PC-3 (cell line): ENCODE results near the gene ZDHHC24. TPM values are rescaled to one million over a fixed set of nuclear protein-coding genes. Genes with fewer than 3 reads are reported as not detected.

Experiments used
- ATAC-seq: fragments of 200-7000 bp; cut with Tn5 transposase; 2 replicates; pipeline ENCODE4 v1.9.1; 2020; ENCODE audit warnings: mild to moderate bottlenecking, moderate library complexity
- BruUV-seq: library from RNA; stranded (reverse); fragments of 400-500 nt; replicated peaks from 2 replicates; lab custom pipeline; 2021; lab: Mats Ljungman, UMichigan
- CTCF ChIA-PET: fragments of 300-600 bp; sonication (Branson Sonifier 250); formaldehyde crosslinking; loops from one replicate; lab custom pipeline; 2022; ENCODE audit warnings: antibody characterized with exemption; lab: Charles Lee
- POLR2A ChIA-PET: fragments of 300-600 bp; sonication (Branson Sonifier 250); formaldehyde crosslinking; loops from one replicate; lab custom pipeline; 2022; ENCODE audit warnings: antibody characterized with exemption; ENCODE audit not compliant: unreplicated experiment; lab: Charles Lee
- DNase-seq: peaks from one replicate; pipeline ENCODE4 v3.0.0-alpha.2; 2015
- H2AFZ ChIP-seq: fragments of 300-600 bp; sonication (generic); 2 replicates; pipeline ENCODE4 v1.6.0; 2016; ENCODE audit warnings: antibody characterized with exemption, low read length
- H3F3A ChIP-seq: fragments of 300-600 bp; sonication (generic); one replicate; pipeline ENCODE4 v1.6.0; 2017; ENCODE audit warnings: antibody characterized with exemption, low read length, control low read depth, mild to moderate bottlenecking; ENCODE audit not compliant: unreplicated experiment
- H3K27ac ChIP-seq: fragments of 300-600 bp; sonication (generic); 2 replicates; pipeline ENCODE4 v1.5.1; 2016; ENCODE audit warnings: mild to moderate bottlenecking, low read length
- H3K27me3 ChIP-seq: fragments of 300-600 bp; sonication (generic); 2 replicates; pipeline ENCODE4 v1.6.1; 2016; ENCODE audit warnings: low read length, mixed read lengths
- H3K36me3 ChIP-seq: fragments of 300-600 bp; sonication (generic); 2 replicates; pipeline ENCODE4 v1.6.1; 2016; ENCODE audit warnings: low read depth, mixed run types, low read length, mixed read lengths
- H3K4me1 ChIP-seq: fragments of 300-600 bp; sonication (generic); 2 replicates; pipeline ENCODE4 v1.5.1; 2016; ENCODE audit warnings: low read length; ENCODE audit not compliant: insufficient read depth
- H3K4me2 ChIP-seq: fragments of 300-600 bp; sonication (generic); 2 replicates; pipeline ENCODE4 v1.6.0; 2016; ENCODE audit warnings: low read length
- H3K4me3 ChIP-seq: fragments of 300-600 bp; sonication (generic); 2 replicates; pipeline ENCODE4 v1.5.1; 2016; ENCODE audit warnings: mild to moderate bottlenecking, low read length, mixed read lengths
- H3K79me2 ChIP-seq: fragments of 300-600 bp; sonication (generic); 2 replicates; pipeline ENCODE4 v1.6.1; 2017; ENCODE audit warnings: low read length, mixed read lengths
- H3K9ac ChIP-seq: fragments of 300-600 bp; sonication (generic); 2 replicates; pipeline ENCODE4 v1.6.0; 2016; ENCODE audit warnings: mild to moderate bottlenecking, low read length
- H3K9me2 ChIP-seq: fragments of 300-600 bp; sonication (generic); replicated peaks from 2 replicates; pipeline ENCODE4 v1.6.1; 2016; ENCODE audit warnings: mixed run types, low read length, mixed read lengths
- H3K9me3 ChIP-seq: fragments of 300-600 bp; sonication (generic); 2 replicates; pipeline ENCODE4 v1.6.1; 2016; ENCODE audit warnings: low read length, mixed read lengths
- H4K20me1 ChIP-seq: fragments of 300-600 bp; sonication (generic); 2 replicates; pipeline ENCODE4 v1.6.1; 2016; ENCODE audit warnings: low read length, mixed read lengths
- EZH2 ChIP-seq: fragments of 300-600 bp; sonication (generic); IDR thresholded peaks from one replicate; pipeline ENCODE4 v1.6.1; 2017; ENCODE audit warnings: antibody characterized with exemption, mild to moderate bottlenecking, low read length; ENCODE audit not compliant: unreplicated experiment
- EZH2phosphoT487 ChIP-seq: fragments of 300-600 bp; sonication (generic); IDR thresholded peaks from 2 replicates; pipeline ENCODE4 v1.6.1; 2018; ENCODE audit warnings: mild to moderate bottlenecking, antibody characterized with exemption, low read length, borderline replicate concordance
- intact Hi-C: fragments of 100-400 bp; cut with micrococcal nuclease; formaldehyde crosslinking; loops from 2 replicates; pipeline ENCODE4 v1.9.0; 2023
- total RNA-seq: library from RNA; depleted of rRNA; stranded (reverse); fragments of >200 nt; gene quantifications from 2 replicates; pipeline ENCODE4 v1.2.3, GENCODE V29; 2014
- TF ChIP-seq, protein P1 (sequence below): fragments of 300-600 bp; sonication (generic); conservative IDR thresholded peaks from 2 replicates; pipeline ENCODE4 v1.5.1; 2017; ENCODE audit warnings: antibody characterized with exemption, low read depth, mild to moderate bottlenecking, low read length

Gene ZDHHC24
- total RNA-seq, 1 experiment from 2014 or later = 15.1 TPM

GRCh38 chr11:66493130-66493529 lies 52.7 kb downstream of the ZDHHC24 start:
- H3K4me1 ChIP-seq = no peaks in the 10 kb centered on the region
- ATAC-seq = no peak
- H3K27me3 ChIP-seq = no peaks in the 10 kb centered on the region
- peaks cover 40% of the 10 kb centered on the region for H3K36me3 ChIP-seq
- H3F3A ChIP-seq = no peaks in the 10 kb centered on the region
- no peak for DNase-seq
- no peaks in the 10 kb centered on the region for H3K9me2 ChIP-seq
- BruUV-seq = no TSS peak
- ChIA-PET CTCF (interaction anchor here (0.5 kb wide), 1 partner anchor 107 kb away, joined by 4 read pairs; no protein-coding TSS in a partner anchor), POLR2A (no interaction called here)
- H3K79me2 ChIP-seq = no peaks in the 10 kb centered on the region
- no peaks in the 10 kb centered on the region for H4K20me1 ChIP-seq
- H3K4me2 ChIP-seq = no peak overlapping the region
- TF ChIP-seq, protein P1, sequence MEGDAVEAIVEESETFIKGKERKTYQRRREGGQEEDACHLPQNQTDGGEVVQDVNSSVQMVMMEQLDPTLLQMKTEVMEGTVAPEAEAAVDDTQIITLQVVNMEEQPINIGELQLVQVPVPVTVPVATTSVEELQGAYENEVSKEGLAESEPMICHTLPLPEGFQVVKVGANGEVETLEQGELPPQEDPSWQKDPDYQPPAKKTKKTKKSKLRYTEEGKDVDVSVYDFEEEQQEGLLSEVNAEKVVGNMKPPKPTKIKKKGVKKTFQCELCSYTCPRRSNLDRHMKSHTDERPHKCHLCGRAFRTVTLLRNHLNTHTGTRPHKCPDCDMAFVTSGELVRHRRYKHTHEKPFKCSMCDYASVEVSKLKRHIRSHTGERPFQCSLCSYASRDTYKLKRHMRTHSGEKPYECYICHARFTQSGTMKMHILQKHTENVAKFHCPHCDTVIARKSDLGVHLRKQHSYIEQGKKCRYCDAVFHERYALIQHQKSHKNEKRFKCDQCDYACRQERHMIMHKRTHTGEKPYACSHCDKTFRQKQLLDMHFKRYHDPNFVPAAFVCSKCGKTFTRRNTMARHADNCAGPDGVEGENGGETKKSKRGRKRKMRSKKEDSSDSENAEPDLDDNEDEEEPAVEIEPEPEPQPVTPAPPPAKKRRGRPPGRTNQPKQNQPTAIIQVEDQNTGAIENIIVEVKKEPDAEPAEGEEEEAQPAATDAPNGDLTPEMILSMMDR = no peak
- TF ChIP-seq EZH2 (no peak), EZH2phosphoT487 (no peak)
- no peak overlapping the region for H3K4me3 ChIP-seq
- H3K9ac ChIP-seq = no peak overlapping the region
- intact Hi-C loops = no loop called here
- H2AFZ ChIP-seq = no peak overlapping the region
- no peaks in the 10 kb centered on the region for H3K9me3 ChIP-seq
- H3K27ac ChIP-seq = no peak overlapping the region

- H3K9ac ChIP-seq = no peak overlapping the region
- no peak for ATAC-seq
- intact Hi-C loops = no loop called here
- H3K27me3 ChIP-seq = no peaks in the 10 kb centered on the region
- POLR2A ChIA-PET = no interaction called here
- no peak overlapping the region for H3K27ac ChIP-seq
- no peaks in the 10 kb centered on the region for H4K20me1 ChIP-seq
- H3K9me3 ChIP-seq = no peaks in the 10 kb centered on the region
- H3F3A ChIP-seq = no peaks in the 10 kb centered on the region
- no peak overlapping the region for H2AFZ ChIP-seq
- H3K36me3 ChIP-seq = peaks cover 42% of the 10 kb centered on the region
- H3K79me2 ChIP-seq = no peaks in the 10 kb centered on the region
- CTCF ChIA-PET = interaction anchor here (0.7 kb wide), 1 partner anchor 128 kb away, joined by 3 read pairs; no protein-coding TSS in a partner anchor
- BruUV-seq = no TSS peak
- no peak overlapping the region for H3K4me3 ChIP-seq
- no peaks in the 10 kb centered on the region for H3K9me2 ChIP-seq
- no peak for TF ChIP-seq EZH2
- H3K4me2 ChIP-seq = no peak overlapping the region
- no peak for DNase-seq
- no peaks in the 10 kb centered on the region for H3K4me1 ChIP-seq
These were observed 53.5 kb downstream of the ZDHHC24 start for GRCh38 chr11:66492161-66492865.

DNA sequence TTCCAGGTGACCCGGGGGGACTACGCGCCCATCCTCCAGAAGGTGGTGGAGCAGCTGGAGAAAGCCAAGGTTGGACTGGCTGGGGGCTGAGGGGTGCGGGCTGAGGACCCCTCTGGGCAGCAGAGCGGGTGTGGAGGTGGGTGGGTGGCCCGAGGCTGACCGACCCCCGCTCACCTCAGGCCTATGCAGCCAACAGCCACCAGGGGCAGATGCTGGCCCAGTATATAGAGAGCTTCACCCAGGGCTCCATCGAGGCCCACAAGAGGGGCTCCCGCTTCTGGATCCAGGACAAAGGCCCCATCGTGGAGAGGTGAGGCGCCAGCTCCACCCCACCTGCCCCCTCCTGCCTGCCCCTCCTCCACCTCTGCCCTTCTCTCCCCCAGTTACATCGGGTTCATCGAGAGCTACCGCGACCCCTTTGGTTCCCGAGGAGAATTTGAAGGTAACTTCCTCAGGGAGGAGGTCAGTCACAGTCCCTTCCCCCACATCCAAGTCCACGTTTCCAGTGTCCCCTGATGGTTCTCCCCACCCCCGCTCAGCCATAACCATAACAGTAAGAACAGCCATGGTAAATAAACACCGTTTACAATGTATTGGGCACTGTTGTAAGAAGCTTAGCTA lies 54.4 kb downstream of the ZDHHC24 start:
- no peaks in the 10 kb centered on the region for H3K9me3 ChIP-seq
- H3F3A ChIP-seq = no peaks in the 10 kb centered on the region
- H3K27me3 ChIP-seq = no peaks in the 10 kb centered on the region
- H3K4me2 ChIP-seq = no peak overlapping the region
- POLR2A ChIA-PET = interaction anchor here (0.6 to 0.7 kb wide), 2 partner anchors 11 to 30 kb away, joined by 4 to 7 read pairs; partner anchors contain the start of gene DPP3
- no peak overlapping the region for H3K4me3 ChIP-seq
- ATAC-seq (peak; percentile 69; the same call in 1 of the 2 replicates), DNase-seq (no peak)
- BruUV-seq = no TSS peak
- no peak overlapping the region for H2AFZ ChIP-seq
- H3K4me1 ChIP-seq = no peaks in the 10 kb centered on the region
- intact Hi-C loops = no loop called here
- no peak for TF ChIP-seq EZH2phosphoT487
- TF ChIP-seq, protein P1 = peak; percentile 51; the same call in 1 of the 2 replicates
- H3K79me2 ChIP-seq = no peaks in the 10 kb centered on the region
- no peaks in the 10 kb centered on the region for H3K9me2 ChIP-seq
- no peak overlapping the region for H3K9ac ChIP-seq
- peaks cover 41% of the 10 kb centered on the region for H3K36me3 ChIP-seq
- CTCF ChIA-PET = interaction anchor here (0.7 kb wide), 1 partner anchor 127 kb away, joined by 3 read pairs; no protein-coding TSS in a partner anchor
- H3K27ac ChIP-seq = no peak overlapping the region
- H4K20me1 ChIP-seq = no peaks in the 10 kb centered on the region
